A673 (cell line): Measurements from ENCODE around the gene CWC27. TPM values are rescaled to one million over a fixed set of nuclear protein-coding genes. Genes with fewer than 3 reads are reported as not detected.

Experiments
- BruUV-seq: library from RNA; stranded (reverse); fragments of 400-500 nt; replicated peaks from 2 replicates; lab custom pipeline; 2021; lab: Mats Ljungman, UMichigan
- CTCF ChIA-PET: fragments of 300-600 bp; sonication (Branson Sonifier 250); formaldehyde crosslinking; loops from one replicate; lab custom pipeline; 2022; ENCODE audit warnings: antibody characterized with exemption; lab: Charles Lee
- POLR2A ChIA-PET: fragments of 300-600 bp; sonication (Branson Sonifier 250); formaldehyde crosslinking; loops from one replicate; lab custom pipeline; 2022; ENCODE audit warnings: antibody characterized with exemption; ENCODE audit not compliant: low non-redundant PET; lab: Charles Lee
- DNase-seq: peaks from one replicate; pipeline ENCODE4 v3.0.0-alpha.2; 2015; ENCODE audit warnings: low spot score
- H3K27ac ChIP-seq: fragments of 200-600 bp; sonication (generic); 2 replicates; pipeline ENCODE4 v1.5.1; 2016; ENCODE audit warnings: mixed run types, low read depth, mild to moderate bottlenecking, mixed read lengths, antibody characterized with exemption, low read length; ENCODE audit not compliant: poor library complexity, severe bottlenecking
- H3K27me3 ChIP-seq: fragments of 200-600 bp; sonication (generic); replicated peaks from 2 replicates; pipeline ENCODE4 v1.6.1; 2017; ENCODE audit warnings: mixed run types, low read depth, mild to moderate bottlenecking, mixed read lengths, antibody characterized with exemption, low read length; ENCODE audit not compliant: insufficient read depth, poor library complexity
- H3K36me3 ChIP-seq: fragments of 200-600 bp; sonication (generic); 2 replicates; pipeline ENCODE4 v1.6.1; 2016; ENCODE audit warnings: mixed run types, mild to moderate bottlenecking, mixed read lengths, antibody characterized with exemption, low read length; ENCODE audit not compliant: insufficient read depth, poor library complexity, severe bottlenecking
- H3K4me1 ChIP-seq: fragments of 200-600 bp; sonication (generic); 2 replicates; pipeline ENCODE4 v1.6.1; 2017; ENCODE audit warnings: mixed run types, mild to moderate bottlenecking, mixed read lengths, antibody characterized with exemption, low read length; ENCODE audit not compliant: insufficient read depth, poor library complexity, severe bottlenecking
- H3K4me3 ChIP-seq: fragments of 200-600 bp; sonication (generic); 2 replicates; pipeline ENCODE4 v1.5.1; 2016; ENCODE audit warnings: low read depth, mixed run types, mild to moderate bottlenecking, mixed read lengths, low read length; ENCODE audit not compliant: poor library complexity, severe bottlenecking
- H3K9me3 ChIP-seq: fragments of 200-600 bp; sonication (generic); 2 replicates; pipeline ENCODE4 v1.6.1; 2016; ENCODE audit warnings: mixed run types, low read depth, mild to moderate bottlenecking, mixed read lengths, antibody characterized with exemption, low read length; ENCODE audit not compliant: poor library complexity, severe bottlenecking
- CTCF ChIP-seq: fragments of 300-800, 200-600 bp; sonication (generic); conservative IDR thresholded peaks from 2 replicates; pipeline ENCODE4 v1.5.1; 2017; ENCODE audit warnings: low read depth, mild to moderate bottlenecking, antibody characterized with exemption, low read length, moderate library complexity, mixed read lengths
- EZH2 ChIP-seq: fragments of 200-600 bp; sonication (generic); IDR thresholded peaks from 2 replicates; pipeline ENCODE4 v1.6.1; 2017; ENCODE audit warnings: borderline replicate concordance, low read depth, mild to moderate bottlenecking, mixed read lengths, antibody characterized with exemption, low read length; ENCODE audit not compliant: poor library complexity, severe bottlenecking
- intact Hi-C: fragments of 100-400 bp; cut with micrococcal nuclease; formaldehyde crosslinking; loops from one replicate; pipeline ENCODE4 v1.10.0; 2022; ENCODE audit not compliant: unreplicated experiment
- total RNA-seq: library from RNA; stranded (reverse); gene quantifications from 2 replicates; pipeline ENCODE4 v1.2.3, GENCODE V29; 2021

CWC27 gene
- total RNA-seq, 1 experiment from 2014 or later, result 38.0 TPM

- no peaks in the 10 kb centered on the region for H3K36me3 ChIP-seq
- BruUV-seq, result no TSS peak
- no peak for DNase-seq
- CTCF ChIA-PET, result no interaction called here
- intact Hi-C loops, result no loop called here
- H3K4me3 ChIP-seq, result no peak overlapping the region
- H3K27ac ChIP-seq, result no peak overlapping the region
- H3K4me1 ChIP-seq, result no peaks in the 10 kb centered on the region
- POLR2A ChIA-PET, result no interaction called here
- H3K9me3 ChIP-seq, result no peaks in the 10 kb centered on the region
- TF ChIP-seq EZH2, result no peak
- no peak for TF ChIP-seq CTCF
- H3K27me3 ChIP-seq, result no peaks in the 10 kb centered on the region
Measured at GRCh38 chr5:64859881-64860280, 91.2 kb downstream of the CWC27 start.

- ChIA-PET POLR2A (no interaction called here), CTCF (no interaction called here)
- BruUV-seq, result no TSS peak
- H3K27ac ChIP-seq, result no peak overlapping the region
- H3K4me3 ChIP-seq, result no peak overlapping the region
- DNase-seq, result no peak
- no peaks in the 10 kb centered on the region for H3K4me1 ChIP-seq
- H3K9me3 ChIP-seq, result no peaks in the 10 kb centered on the region
- no peaks in the 10 kb centered on the region for H3K36me3 ChIP-seq
- no peak for TF ChIP-seq CTCF
- TF ChIP-seq EZH2, result no peak
- intact Hi-C loops, result no loop called here
- H3K27me3 ChIP-seq, result no peaks in the 10 kb centered on the region
Measured at GRCh38 chr5:64861281-64861680, 92.6 kb downstream of the CWC27 start.

- no peaks in the 10 kb centered on the region for H3K27me3 ChIP-seq
- H3K9me3 ChIP-seq, result no peaks in the 10 kb centered on the region
- POLR2A ChIA-PET, result no interaction called here
- DNase-seq, result no peak
- no peak overlapping the region for H3K4me3 ChIP-seq
- H3K4me1 ChIP-seq, result peaks cover 1% of the 10 kb centered on the region
- intact Hi-C loops, result no loop called here
- H3K36me3 ChIP-seq, result no peaks in the 10 kb centered on the region
- TF ChIP-seq CTCF (no peak), EZH2 (no peak)
- H3K27ac ChIP-seq, result no peak overlapping the region
- BruUV-seq, result no TSS peak
- CTCF ChIA-PET, result no interaction called here
Measured at GRCh38 chr5:64864171-64864570, 95.4 kb downstream of the CWC27 start.
